DMS114 treated with DMSO at 0.1 percent for 48 hours (cell line): ENCODE results near the gene ARHGAP22.

Experiments
- DNase-seq: peaks from one replicate; lab custom pipeline; 2025; ENCODE audit not compliant: unreplicated experiment; lab: John Stamatoyannopoulos, UW

The ARHGAP22 gene

DNA sequence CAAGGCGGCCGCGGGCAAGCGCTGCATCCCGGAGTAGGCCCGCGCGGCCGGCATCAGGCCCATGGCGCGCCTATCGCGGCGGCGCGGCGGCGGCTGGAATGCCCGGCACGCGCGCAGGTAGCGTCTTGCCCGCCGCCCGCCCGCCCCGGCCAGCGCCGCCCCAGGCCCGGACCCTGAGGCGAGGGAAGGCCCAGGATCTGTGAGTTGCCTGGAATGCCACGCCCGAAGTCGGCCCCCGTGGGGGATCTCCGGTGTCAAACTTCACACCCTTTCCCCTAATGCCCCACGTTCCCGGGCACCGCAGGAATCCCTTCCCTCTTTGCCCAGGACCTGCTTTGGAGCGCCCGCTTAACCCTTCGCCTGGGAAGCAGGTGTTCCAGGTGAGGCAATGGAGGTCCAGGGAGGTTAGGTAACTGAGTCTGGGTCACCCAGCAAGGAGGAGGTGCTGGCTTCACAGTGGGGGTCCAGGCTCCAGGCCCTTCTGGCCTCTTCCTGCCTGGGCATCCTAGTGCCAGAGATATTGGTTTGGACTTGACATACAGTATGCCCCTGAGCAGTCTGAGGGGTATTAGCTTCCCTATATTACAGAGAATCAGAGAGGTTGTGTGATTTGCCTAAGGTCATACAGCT lies 138.1 kb downstream of the ARHGAP22 start:
- DNase-seq = no peak

DNA sequence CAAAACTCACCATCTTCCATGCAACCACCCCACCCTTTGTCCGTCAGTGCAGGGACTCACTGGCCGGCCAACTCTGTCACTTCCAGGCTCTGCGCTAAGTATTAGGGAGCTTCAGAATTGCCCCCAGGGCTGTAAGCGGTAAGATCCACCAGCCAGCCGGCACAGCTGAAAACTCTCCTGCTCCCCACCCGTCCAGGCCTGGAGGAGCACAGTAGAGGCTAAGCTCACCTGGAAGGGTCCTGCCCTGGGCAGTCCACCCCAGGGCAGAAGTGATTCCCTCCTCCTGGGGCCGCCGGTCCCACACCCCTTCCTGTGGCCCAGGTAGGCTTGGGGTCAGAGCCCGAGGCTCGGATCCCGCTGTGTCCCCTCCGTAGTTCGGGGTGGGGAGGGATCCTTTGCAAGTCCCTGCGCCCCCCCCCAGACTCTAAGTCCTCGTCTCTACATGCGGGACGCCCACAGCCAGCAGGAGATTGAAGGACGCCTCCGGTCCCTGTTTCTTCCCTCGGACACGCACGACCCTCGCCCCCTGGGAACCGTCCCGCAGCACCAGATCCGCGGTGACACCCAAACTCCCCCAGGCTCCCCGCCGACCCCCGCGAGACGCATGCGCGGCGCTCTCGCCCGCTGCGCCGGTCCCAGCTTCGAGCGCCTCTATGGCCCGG lies 138.9 kb downstream of the ARHGAP22 start:
- DNase-seq = no peak

DNA sequence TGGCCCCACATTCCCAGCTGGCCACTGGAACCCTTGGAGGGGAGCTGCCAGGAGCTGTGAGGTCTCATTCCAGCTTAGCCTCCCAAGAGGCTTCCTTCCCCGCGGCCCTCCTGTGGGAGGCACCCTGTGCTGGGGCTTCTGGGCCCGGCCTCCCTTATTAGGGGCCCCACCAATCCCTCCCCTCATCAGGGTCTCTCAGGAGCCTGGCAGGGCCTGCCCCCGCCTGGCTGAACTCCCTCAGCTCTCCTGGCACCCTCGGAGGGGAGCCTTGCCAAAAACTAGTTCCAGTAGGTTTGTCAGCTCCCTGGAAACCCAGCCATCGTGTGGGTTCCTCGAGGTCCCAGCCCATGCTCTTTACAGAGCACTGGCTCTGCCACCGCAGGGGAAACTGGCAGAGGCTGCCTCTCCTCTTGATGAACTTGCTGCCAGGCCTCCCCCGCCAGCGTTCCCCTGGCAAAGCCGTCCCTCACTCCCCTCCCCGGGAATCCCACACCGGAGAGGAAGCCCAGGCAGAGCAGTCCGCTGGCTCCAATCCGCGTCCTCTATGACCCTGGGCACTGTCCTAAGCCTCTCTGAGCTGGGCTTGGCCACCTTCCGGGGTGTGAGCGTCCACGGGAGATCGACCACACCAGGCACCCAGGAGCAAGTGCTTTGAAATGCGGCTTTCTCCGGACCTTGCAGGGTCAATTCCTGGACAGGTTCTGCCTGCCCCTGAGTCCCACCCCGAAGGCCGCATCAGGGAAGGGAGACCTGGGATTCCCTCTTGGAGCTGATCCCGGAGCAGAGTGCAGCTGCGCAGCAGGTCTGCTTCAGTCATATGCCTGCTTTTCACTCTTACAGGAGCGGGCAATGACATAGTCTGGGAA lies 139.8 kb downstream of the ARHGAP22 start:
- no peak for DNase-seq

DNA sequence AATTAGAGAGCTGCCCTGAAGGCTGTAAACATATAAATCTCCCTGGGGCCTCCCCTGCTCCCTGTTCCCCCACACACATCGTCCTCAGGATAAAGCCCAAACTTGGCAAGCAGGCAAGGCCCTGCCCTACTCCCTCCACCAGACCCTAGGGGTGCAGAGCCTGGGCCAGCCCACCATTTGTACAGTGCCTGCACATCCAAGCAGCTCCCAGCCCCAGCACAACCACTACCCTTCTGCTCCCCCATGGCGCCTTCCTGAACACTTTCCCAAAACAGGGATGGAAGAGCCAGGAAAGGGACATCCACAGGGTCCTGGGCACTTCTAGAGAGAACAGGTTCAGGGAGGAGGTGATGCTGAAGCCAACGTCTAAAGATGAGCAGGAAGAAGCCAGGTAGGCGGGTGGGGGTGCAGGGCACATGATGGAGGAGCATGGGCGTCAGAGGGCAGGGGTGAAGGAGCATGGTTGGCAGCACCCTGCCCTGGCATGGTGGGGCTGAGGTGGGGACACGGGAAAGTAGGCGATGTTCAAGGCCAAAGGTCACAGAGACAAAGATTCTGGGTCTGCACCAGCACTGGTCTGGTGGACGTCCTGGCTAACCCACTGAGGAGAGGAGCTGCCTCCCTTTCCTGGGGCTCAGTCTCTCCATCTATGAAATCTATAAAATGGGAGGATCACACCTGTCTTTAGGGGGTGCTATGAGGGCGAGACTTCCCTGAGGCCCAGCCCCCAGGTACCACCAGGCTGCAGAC lies 140.6 kb downstream of the ARHGAP22 start:
- DNase-seq = no peak

DNA sequence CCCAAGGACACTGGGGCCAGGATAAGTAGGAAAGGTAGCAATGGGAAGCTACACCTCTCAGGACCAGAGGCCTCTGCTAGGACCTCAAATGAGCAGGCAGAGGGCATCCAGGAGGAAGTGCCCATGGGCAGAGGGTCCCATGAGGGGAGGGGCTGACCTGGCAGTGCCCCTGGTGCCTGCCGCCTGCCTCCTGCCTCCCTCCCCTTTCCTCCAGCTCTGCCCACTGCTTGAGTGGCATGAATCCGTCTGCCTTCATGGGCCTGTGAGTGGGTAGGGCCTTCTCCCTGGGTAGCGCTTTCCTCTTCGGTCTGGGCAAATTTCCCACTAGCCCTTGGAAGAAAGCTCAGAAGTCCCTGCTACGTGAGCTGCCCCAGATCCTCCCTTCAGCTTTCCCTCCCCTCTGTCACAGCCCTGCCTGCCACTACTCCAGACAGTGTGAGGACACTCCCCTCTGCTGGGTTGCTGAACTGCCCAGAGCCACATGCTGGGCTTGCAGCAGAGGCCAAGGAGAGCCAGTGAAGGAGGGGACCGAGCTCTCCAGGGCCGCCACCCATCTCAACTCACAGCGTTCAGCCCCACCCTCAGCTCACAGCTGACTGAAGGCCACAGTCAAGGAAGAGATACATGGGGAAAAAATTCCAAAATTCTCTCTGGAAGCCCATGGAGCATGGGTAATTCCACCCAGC lies 141.4 kb downstream of the ARHGAP22 start:
- DNase-seq = no peak

DNA sequence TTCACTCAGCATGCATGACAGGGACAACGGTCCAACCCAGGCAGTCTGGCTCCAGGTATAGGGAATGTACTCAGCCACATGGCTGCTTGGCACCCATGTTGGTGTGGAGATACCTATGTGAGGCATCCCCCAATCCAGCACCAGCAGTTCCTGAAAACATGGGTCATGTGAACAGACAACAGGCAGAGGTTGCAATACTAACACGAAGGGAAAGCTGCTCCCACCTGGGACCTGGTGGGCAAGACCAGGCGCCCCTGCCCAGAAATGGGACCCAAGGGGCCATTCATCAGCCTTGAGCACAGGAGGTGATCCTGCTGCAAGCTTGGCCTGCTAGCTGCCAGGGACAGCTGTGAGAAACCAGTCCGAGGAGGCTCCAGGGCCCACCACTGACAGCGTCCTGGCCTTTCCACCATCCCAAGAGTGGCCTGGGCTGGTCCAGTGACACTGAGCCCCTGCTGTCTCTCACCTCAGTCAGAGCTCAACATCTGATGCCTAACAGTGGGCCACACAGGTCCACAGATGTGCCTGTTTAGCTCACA lies 142.3 kb downstream of the ARHGAP22 start:
- no peak for DNase-seq

DNA sequence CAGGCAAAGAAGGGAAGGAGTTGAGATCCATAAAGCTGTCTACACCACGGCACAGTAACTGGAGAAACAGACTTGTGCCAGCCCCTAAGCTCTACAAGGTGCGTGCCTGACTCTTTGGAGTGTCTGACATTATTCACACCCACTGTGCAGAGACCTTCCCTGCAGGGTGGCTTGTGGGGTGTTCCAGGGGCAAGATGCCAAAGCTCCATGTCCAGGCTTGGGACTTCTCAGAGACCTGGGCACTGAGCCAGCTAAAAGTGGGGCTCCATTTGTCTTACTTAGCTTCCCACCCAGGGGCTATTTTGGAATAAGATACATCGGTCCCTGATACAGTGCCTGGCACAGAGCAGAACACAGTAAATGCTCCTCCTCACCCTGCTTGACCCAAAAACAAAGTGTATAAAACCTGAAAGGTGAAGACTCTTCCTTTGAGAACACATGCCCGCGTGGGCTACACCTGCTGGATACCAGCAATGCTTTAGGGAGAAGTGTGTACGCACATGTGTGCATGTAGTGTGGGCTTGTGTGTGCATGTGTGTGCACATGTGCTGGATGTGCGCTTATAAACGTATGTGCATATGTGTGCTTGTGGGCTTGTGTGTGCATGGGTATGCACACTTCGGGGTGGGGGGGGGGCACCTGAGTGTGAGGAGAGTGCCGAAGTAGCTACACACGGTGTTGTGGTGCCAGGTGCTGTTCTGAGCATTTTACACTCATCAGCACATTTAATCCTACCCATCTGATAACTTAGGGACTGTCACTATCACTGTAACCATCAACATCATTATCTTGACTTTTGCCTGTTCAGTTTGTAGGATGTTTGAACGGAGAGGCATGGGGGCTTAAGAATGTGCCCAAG lies 143.0 kb downstream of the ARHGAP22 start:
- no peak for DNase-seq

DNA sequence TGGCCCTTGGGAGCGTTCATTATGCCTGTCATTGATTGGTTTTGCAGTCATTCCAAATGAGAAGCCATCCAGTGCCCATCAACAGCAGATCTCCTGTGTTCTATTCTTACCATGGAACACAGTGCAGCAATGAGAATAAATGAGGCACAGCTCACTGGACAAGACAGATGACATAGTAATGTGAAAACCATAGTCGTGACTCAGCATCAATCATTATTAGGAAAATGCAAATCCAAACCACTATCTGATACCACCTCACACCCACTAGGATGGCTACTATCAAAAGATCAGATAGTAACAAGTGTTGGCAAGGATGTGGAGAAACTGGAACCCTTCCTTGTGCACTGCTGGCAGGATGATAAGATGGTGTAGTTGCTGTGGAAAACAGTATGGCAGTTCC lies 144.7 kb downstream of the ARHGAP22 start:
- no peak for DNase-seq

DNA sequence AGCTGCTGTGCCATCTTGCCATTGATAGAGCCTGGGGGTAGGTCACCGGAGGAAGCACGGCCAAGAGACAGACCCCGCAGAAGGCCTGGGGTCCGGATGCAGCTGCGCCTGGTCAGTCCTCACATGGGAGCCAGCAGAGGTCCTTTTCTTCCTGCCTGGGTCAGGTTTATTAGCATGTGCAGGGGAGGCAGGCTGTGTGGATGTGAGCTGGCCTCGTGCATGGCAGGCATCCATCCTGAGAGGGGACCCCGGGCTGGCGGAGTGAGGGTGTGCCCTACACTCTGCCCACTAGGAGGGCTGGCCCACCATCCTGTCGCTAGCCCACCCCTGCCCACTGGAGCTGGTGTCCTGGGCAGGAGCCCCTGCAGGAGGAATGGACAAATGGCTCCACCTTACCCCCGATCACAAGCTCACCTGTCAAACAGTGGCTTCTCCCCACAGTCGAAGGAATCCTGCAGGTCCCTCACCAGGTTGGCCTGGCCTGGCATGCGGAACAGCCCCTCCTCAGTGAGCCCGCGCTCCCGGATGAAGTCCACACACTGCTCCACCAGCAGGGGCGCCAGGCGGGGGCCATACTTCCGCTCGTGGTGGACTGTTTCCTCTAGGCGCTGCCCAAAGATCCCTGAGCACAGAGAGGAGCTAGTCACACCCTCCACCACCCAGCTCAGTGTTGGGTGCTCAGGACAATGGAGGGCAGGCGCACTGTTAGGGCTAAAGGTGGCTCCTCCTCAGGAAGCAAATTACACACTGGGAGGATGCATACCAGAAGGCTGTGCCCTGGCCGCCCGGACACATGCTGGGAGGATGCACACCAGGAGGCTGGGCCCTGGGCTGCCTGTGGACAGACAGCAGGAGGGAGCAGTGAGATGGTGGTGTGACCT lies 145.4 kb downstream of the ARHGAP22 start:
- no peak for DNase-seq

DNA sequence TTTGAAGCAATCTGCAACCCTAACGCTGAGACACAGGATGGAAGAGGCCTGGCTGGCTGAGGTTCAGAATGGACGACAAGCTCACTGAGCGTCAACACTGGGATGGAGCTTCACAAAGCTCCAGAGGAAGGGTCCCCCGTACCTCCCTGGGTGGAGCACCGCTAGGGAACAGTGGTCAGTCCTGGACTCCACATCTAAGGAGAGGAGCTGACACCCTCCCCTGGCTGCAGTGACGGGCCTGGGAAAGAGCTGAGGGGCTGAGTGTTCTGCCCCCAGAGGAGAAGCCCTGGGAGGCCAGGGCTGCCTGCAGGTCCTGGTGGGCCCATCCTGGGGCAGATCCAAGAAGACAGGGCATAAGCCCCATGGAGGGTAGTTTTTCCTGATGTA lies 146.2 kb downstream of the ARHGAP22 start:
- no peak for DNase-seq

DNA sequence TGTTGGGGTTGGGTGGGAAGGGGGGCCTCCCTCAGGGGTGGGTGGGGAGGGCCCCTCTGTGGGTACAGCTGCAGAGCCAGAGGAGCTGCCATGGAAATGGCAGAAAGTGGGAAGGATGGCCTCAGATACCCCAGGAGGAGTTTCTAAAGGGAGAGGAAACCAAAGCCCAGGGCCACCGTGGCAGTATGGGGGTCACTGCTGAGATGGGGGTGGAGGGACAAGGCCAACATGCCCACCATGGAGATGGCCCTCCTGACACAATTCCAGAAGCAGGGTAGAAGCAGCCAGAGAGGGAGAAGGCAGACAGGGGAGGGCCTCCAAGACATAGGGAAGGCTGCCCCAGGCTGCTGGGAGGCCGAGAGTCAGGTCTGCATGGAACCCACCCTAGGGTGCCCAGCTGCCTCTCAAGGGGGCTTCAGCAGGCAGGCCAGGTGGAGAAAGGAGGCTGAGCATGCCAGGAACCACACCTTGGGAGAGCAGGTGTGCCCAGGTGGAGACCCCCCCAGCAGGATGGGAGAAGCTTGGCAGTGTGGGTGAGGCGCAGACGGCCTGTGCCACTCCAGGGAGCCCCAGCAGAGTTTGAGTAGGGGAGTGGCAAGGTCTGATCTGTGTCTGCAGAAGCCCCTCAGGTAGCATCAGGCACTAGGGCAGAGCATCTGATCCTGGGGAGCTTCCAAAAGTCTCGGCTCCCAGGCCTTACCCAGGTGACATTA lies 146.8 kb downstream of the ARHGAP22 start:
- DNase-seq = no peak

DNA sequence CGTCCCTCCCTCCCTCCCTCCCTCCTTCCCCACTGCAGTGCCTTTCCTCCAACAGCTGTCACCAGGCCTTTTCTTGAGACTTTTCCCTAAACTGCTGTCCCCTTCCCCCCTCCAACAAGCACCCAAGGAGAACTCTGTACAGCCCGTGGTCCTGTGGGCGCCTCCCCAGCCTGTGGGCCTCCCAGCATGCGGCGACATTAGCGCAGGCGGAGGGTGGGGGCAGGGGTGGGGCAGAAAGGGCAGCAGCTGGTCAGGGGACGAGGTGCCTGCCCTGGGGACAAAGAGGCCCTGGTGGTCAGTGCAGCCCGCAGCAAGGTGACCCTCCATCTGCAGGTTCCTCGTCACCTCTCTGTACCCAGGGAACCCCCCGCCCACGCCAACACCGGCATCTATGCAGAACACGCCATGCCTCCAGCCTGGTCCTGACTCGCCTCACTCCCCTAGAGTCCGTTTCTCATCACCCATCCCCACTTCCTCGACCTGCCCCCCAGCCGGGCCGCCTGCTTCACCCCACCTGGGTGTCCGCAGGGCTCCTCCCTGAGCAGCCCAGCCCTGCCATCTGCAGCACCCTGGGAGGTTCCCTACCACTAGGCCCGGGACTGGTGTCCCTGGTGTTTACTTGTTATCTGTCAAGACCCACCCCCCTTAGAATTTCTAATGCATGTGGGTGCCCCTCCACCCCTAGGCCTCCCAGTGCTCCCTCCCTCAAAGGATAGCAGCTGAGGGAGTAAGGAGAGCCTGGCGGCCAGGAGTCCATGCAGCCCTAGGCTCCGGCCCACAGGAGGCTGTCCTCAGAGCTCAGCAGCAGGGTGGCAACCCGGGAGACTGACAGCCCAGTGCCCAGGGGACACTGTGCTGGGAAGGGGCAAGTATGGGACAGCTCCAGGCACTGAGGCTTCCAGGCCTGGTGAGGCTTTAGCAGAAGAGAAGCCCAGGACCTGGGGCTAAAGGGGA lies 147.8 kb downstream of the ARHGAP22 start:
- no peak for DNase-seq

DNA sequence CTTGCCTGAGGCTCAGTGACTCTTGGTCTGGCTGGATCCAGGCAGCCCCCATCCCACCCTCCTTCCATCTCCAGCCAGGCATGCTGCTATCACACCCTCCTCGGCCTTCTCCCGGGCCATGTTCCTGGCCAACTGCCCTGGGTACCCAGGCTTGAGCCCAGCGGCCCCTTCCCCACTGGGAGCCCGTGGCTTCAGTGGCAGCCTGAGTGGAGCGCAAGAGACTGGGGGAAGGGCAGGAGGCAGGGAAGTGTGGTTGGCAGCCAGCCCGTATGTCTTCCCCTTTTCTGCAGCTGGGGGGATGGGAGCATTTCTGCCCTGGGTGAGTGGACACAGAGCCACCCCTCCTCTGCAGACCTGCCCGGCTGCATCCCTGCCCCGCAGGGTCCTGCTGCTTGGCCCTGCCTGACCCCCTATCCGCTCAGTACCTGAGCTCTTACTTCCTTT lies 148.5 kb downstream of the ARHGAP22 start:
- DNase-seq = no peak

DNA sequence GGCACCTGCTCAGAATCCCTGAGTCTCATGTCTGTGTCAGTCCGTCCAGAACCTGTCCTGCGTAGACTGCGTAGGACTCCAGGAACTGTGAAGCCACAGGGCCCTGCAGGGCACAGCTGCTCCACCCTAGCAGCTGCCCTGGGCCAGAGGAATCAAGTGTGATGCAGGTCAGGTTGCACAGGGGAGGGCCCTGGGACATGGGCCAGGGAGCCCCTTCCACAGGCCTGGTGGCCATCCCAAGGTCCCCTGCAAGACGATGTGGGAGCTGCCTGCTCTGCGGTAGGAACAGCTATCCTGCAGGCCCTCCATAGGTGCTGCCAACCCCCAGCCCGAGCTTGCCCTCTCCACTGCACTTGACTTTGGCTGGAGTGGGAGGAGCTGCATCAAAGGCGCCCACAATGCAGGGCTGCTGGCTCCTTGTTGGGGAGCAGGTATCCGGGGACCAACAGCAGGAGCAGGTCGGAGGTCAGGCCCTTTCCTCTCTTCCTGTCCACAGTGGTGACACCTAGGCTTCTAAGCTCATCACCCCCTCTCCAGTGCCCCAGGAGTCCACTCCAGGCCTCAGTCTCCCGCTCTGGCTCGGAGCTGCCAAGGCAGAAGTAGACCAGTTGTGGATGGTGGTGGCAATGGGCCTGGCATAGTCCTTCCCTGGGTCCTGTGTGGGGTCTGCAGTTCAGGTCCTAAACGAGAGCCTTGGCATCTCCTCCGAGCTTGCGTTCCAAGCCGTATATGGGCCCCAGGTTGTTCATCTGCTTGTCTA lies 149.3 kb downstream of the ARHGAP22 start:
- no peak for DNase-seq

DNA sequence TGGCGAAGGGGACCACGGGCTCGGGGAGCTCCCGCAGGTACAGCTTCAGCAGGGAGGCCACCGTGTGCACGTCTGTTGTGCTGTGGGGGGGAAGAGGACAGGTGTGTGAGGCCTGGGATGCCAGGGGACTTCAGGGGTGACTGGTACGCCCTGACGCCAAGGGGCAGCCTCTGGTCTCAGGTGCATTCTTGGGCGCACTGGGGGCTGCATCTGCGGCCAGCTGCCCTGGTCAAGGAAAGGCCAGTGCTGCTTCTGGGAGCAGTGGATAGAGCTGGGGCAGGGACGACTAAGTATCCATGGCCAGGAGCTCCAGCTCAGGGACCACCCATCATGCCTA lies 149.8 kb downstream of the ARHGAP22 start:
- no peak for DNase-seq
